Heart left ventricle (tissue), 16 donors: Measurements from ENCODE around the gene OLIG3. TPM values are rescaled to one million over a fixed set of nuclear protein-coding genes. Genes with fewer than 3 reads are reported as not detected.

Experiments
- ATAC-seq, 4 donors: fragments of 200-7000 bp; cut with Tn5 transposase; one replicate each; pipeline ENCODE4 v1.9.1; 2020 to 2022; ENCODE audit warnings: moderate library complexity in 4 of 4, mild to moderate bottlenecking in 3 of 4, moderate number of reproducible peaks in 1 of 4
- DNase-seq, 5 donors: peaks; one replicate each; pipeline ENCODE4 v3.0.0-alpha.2; 2020
- H3K27ac ChIP-seq, 12 donors: fragments of 200-600 bp; sonication (generic) in 4 of 12; one replicate each; pipeline versions ENCODE4 v1.5.0 to v1.8.0; 2016 to 2022; ENCODE audit warnings: mild to moderate bottlenecking in 2 of 12
- H3K27me3 ChIP-seq, 9 donors: fragments of 200-600 bp; sonication (generic) in 2 of 9; one replicate each; pipeline versions ENCODE4 v1.5.1 to v1.8.0; 2016 to 2022; ENCODE audit warnings: mild to moderate bottlenecking in 3 of 9
- H3K36me3 ChIP-seq, 9 donors: fragments of 200-600 bp; sonication (generic) in 2 of 9; one replicate each; pipeline versions ENCODE4 v1.5.0 to v1.8.0; 2018 to 2022; ENCODE audit warnings: mild to moderate bottlenecking in 2 of 9
- H3K4me1 ChIP-seq, 12 donors: fragments of 200-600 bp; sonication (generic) in 4 of 12; one replicate each; pipeline versions ENCODE4 v1.5.0 to v1.8.0; 2016 to 2022; ENCODE audit warnings: mild to moderate bottlenecking in 3 of 12
- H3K4me3 ChIP-seq, 12 donors: fragments of 200-600 bp; sonication (generic) in 4 of 12; one replicate each; pipeline versions ENCODE4 v1.5.0 to v1.8.0; 2017 to 2022; ENCODE audit warnings: mild to moderate bottlenecking in 9 of 12, moderate library complexity in 4 of 12
- H3K9me3 ChIP-seq, 12 donors: fragments of 200-600 bp; sonication (generic) in 4 of 12; one replicate each; pipeline versions ENCODE4 v1.5.0 to v1.8.0; 2016 to 2022; ENCODE audit warnings: mild to moderate bottlenecking in 1 of 12
- POLR2A ChIP-seq, 2 donors: fragments of 450-650 bp; IDR thresholded peaks; one replicate each; pipeline ENCODE4 v1.6.1; 2017; ENCODE audit warnings: antibody characterized with exemption in 2 of 2, mild to moderate bottlenecking in 2 of 2, moderate library complexity in 2 of 2
- WGBS, 4 donors: extraction: QIAGEN DNeasy Blood & Tissue Kit in 2 of 4; methylation state at CpG; one replicate each; pipeline versions ENCODE4 v1.1.5 to v1.1.7; 2013 to 2018; 5-methylcytosine and 5-hydroxymethylcytosine counted together
- intact Hi-C, 10 donors: fragments of 100-400 bp; cut with DNase I; formaldehyde crosslinking; loops; one replicate each; pipeline versions ENCODE4 v1.11.1 to v1.14.2; 2022
- polyA plus RNA-seq, 2 donors: library from polyadenylated mRNA; stranded (reverse); fragments of 200-250 nt; gene quantifications; one replicate each; pipeline ENCODE4 v1.2.3, GENCODE V29; 2013
- total RNA-seq, 9 donors: library from RNA; depleted of rRNA in 2 of 9; stranded (reverse); fragments of >200 nt in 2 of 9; fragmentation: NEBNext Ultra II Directional in 3 of 9; extraction: Animal tissue kit (Norgen Biotek cat#: 25700) in 3 of 9; gene quantifications; one replicate each; pipeline versions ENCODE4 v1.1.0 to v1.2.4, GENCODE V29; 2016 to 2023
- TF ChIP-seq, protein P1 (sequence below), 12 donors: fragments of 200-600 bp; sonication (generic) in 4 of 12; IDR thresholded peaks; one replicate each; pipeline versions ENCODE4 v1.5.0 to v1.8.0; 2018 to 2022; ENCODE audit warnings: antibody characterized with exemption in 12 of 12, mild to moderate bottlenecking in 5 of 12
- donor health status: ischemic (EF 13 %, LVEDD 7.1; RV severe dilation, severe dysfunction).
- donor health status: healthy with polysubstance abuse.
- donor health status: DM: no; HTN: yes; CAD: no.
- donor health status: DM: no; HTN: no; CAD: no.
- donor health status: ischemic (EF 25% LVEDD 6.9; RV normal size, moderate dysfunction).
- donor health status: ischemic (EF 25% LVEDD 5.7; RV mildly dilated, moderate dysfunction).
- donor health status: healthy.
- donor health status: DM: yes; HTN: yes; CAD: no.
- donor health status: ischemic (EF 35%, LVEDD 5.7; RV mildly dilated, moderate dysfunction).
- donor health status: nonischemic (EF 11% LVEDD 7.7; RV severe dilation, severe dysfunction).
- donor health status: DM: yes; HTN: yes; CAD: no.
- donor health status: PGD.
- donor health status: ischemic (EF 29% LVEDD 5.4; RV normal size, mild dysfunction).
- donor health status: nonischemic (EF 23%, LVEDD 6.1; RV moderate dilation, normal function).

OLIG3 gene
- total and polyA plus RNA-seq, 11 donors, result not detected

DNA sequence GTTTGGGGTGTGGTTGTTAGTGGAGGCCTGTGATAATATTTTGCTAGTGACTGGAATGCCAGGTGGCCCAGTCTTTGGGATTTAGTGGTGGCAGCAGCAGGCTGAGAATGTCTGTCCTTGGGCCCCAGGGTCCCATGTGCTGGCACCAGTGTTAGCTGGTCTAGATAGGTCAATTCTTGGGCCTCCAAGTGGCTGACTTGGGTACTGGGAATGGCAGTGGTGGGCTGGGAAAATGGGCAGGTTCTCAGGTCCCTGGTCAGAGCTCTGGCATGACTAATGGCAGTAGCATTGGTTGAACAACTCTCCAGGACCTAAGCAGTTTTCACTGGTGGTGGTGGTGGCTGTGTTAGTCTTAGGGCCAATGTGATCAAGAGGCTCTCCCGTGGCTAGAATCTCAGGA, 50.3 kb downstream of the OLIG3 start:
- Histone ChIP-seq H3K4me3 (no peak overlapping the region), H3K27me3 (no peaks in the 10 kb centered on the region), H3K27ac (no peak overlapping the region), H3K9me3 (peaks cover 0 to 13% (median 0%) of the 10 kb centered on the region in 12 donors), H3K4me1 (no peaks in the 10 kb centered on the region), H3K36me3 (no peaks in the 10 kb centered on the region)
- TF ChIP-seq POLR2A (IDR thresholded peaks at IDR 0.05), result no peak
- TF ChIP-seq, protein P1, sequence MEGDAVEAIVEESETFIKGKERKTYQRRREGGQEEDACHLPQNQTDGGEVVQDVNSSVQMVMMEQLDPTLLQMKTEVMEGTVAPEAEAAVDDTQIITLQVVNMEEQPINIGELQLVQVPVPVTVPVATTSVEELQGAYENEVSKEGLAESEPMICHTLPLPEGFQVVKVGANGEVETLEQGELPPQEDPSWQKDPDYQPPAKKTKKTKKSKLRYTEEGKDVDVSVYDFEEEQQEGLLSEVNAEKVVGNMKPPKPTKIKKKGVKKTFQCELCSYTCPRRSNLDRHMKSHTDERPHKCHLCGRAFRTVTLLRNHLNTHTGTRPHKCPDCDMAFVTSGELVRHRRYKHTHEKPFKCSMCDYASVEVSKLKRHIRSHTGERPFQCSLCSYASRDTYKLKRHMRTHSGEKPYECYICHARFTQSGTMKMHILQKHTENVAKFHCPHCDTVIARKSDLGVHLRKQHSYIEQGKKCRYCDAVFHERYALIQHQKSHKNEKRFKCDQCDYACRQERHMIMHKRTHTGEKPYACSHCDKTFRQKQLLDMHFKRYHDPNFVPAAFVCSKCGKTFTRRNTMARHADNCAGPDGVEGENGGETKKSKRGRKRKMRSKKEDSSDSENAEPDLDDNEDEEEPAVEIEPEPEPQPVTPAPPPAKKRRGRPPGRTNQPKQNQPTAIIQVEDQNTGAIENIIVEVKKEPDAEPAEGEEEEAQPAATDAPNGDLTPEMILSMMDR (IDR thresholded peaks at IDR 0.05), result no peak
- 30 to 80% (median 69%) methylated on average over 1 of the region's 1 CpG for WGBS, 4 donors
- ATAC-seq (no peak), DNase-seq (no peak)
- intact Hi-C loops, result no loop called here
